Stimulated activated CD8-positive, alpha-beta memory T cell treated with anti-CD3 and anti-CD28 coated beads, Interleukin-2, amount 100 ng/mL, for 1 hour (primary cell): Measurements from ENCODE around the gene FGF3.

Source experiments
- DNase-seq, 2 donors: peaks; one replicate each; pipeline ENCODE4 v3.0.0-alpha.2; 2020; ENCODE audit warnings: low read depth in 2 of 2

The FGF3 gene

GRCh38 chr11:69844396-69844795 is 25.2 kb upstream of the FGF3 start:
- DNase-seq: no peak

GRCh38 chr11:69843529-69843921 is 24.3 kb upstream of the FGF3 start:
- DNase-seq: no peak

DNA sequence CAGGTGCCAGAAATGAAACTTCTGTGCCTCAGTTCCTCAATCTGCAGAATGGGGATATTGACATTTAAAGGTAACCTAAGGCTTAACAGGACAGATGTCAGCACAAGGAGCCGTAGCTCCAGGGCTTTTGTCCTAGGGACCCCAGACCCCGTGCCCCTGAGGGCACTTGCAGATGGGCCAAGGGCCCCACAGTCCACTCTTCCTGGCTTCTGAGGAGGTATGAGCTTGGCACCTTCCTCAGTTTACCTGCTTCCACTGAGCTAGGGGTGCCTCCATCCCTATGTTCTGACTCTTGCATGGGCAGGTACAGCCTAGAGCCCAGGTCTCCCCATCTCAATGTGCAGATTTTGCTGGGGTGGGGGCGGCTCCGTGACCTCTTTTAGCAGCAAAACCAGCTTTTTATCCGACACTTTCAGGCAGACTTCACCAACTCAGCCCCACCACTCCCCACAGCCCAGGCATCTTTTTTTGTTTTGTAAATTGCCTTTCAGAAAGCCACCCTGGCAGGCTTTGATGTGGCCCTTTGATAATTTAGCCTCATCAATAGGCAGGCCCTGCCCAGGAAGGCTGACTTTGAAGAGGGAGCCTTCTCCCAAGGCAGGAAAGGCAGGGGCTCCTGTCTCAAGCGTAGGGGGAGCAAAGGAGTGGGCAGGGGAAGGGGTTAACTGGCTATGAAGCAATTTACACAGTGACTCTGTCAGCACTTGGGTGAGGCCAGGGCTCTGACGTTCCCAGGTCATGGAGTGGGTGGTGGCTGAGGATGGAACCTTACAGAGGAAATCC is 23.7 kb upstream of the FGF3 start:
- DNase-seq: no peak

DNA sequence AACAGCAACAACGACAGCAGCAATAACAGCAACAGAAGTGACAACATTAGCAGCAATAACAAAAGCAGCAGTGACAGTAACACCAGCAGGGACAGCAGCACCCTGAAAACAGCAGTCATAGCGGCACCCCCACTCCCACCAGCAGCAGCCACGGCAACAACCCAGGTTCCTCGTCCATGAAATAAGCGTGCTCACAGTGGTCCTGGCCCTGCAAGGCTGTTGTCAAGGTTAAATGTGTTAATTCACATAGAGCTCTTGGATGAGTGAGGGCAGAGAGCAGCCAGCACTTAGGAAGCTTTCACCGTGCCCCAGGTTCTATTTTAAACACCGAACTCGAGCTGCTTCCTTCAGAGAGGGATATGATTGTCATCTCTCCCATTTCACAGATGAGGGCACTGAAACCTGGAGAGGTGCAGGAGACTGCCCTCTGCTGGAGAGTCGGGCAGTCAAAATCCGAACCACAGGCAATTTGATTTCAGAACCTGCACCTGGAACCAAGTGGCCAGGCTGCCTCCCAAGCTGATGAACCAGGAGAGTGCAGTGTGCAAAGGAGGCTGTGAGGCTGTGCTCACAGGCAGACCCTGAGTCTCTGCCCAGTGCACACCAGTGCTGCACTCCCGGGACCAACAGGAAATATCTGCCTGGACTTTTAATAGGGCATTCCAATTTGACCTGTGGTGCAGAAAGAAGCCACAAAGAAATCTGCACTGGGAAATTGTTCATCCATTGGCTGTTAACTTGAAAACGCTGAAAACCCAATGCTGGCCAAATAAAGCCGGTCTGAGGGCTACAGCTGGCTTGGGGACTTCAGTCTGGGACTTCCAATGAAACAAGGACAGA is 22.9 kb upstream of the FGF3 start:
- no peak for DNase-seq

DNA sequence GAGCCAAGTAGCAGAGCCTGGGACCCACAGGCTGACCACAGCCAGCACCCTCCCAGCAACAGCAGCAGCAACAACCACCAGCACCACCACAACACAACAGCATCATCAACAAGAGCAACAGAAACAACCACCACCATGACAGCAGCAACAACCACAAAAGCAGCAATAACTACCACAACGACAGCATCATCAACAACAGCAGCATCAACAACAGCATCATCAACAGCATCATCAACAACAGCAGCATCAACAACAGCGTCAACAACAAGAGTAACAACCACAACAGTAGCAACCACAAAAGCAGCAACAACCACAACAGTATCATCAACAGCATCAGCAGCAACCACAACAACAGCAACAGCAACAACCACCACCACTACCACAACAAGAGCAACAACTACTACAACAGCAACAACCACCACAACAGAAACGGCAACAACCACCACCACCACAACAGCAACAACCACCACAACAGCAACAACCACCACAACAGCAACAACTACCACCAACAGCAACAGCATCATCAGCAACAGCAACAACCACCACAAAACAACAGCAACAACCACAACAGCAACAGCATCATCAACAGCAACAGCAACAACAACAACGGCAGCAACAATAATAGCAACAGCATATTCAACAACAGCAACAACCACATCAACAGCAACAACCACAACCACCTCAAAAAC is 22.1 kb upstream of the FGF3 start:
- no peak for DNase-seq

DNA sequence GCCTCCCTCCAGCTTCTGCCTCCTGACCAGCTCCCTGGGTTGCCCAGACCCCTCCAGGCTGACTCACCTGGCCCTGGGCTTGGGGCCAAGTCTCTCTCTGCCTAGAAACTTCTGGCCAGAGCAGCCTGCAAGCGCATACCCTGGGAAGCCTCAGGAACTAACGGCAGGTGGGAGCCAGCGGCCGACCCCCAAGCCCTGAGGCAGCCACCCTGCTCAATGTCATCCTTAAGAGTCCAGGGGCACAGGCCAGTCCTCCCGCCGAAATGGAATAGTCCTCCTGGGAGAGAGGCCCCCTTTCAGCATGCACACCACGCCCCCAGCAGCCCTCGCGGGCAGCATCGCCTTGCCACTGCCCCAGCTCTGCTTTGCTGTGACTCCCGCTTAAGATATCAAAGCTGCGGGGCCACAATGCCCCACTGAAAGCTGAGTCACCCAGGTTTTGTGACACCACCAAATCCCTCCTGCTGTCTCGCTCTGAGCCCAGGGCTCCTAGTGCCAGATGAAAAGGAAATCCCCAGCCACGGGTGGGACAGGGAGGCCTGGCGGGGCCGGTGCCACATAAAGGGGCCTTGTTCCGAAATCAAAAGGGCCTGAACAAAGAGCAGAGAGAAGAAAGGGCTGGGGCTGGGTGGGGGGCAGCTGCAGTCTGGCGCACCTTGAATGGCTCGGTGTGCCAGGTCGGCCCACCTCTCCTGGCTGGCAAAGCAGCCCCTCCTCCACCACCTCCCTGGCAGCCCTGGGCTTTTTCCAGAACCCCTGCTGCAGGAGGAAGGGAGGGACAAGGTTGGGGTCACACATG is 21.4 kb upstream of the FGF3 start:
- DNase-seq: no peak

DNA sequence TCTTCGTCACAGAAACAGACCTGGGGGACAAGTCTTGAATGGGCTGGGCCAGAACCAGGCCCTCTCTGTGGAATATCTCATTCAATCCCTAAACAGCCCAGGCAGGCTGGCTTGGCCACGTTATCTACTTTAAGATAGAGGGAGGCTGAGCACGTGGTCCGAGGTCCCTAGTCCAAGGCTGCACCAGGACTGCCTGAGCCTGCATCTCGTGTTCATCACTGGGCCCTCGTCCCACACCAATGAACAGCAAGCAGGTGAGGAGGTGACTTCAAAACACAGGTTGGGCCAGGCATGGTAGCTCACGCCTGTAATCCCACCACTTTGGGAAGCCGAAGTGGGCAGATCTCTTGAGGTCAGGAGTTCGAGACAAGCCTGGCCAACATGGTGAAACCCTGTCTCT is 20.3 kb upstream of the FGF3 start:
- no peak for DNase-seq

- no peak for DNase-seq
Measured at GRCh38 chr11:69837791-69838190, 18.6 kb upstream of the FGF3 start.

GRCh38 chr11:69836401-69836800 is 17.2 kb upstream of the FGF3 start:
- DNase-seq: no peak

DNA sequence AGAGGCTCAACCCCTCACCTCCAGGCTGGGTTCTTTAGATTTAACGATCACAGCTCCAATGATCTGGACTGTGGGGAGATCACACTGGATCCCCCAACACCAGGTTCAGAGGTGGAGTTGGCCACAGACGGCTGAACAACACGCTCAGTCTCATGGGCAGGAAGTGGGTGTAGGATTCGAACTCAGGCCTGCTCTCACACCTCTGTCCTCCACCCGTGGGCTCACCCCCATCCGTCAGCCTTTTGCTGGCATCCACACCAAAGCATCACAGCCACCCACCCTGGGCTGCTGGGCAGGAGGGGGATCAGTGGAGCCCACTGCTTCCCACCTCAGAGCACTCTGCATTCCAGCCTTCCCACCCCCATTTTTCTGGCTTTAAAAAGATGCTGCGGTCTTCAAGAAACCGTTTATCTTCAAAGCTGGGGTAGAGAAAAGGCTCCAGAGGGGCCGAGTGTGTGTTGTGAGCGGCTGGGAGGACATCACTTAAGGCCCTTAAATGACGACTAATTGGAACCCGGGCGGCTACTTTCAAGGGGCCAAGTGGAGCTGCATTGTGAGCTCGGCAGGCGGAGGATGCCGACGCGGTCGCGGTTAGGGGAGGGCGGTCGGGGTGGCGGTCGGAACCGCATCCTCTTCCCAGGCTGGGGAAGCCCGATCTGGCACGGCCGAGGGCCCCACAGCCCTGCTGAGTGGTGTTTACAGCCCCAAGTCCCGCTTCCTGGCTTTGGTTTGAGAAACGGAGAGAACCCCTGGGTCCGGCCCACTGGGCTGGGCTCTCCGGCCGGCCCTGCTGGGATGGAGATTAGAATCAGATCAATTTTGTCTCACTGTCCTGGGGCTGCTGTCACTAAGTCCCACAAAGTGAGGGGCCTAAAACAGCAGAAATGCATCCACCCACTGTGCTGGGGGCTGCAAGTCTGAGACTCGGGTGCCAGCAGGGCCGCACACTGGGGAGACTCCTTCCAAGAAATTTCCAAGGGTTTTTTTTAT is 15.9 kb upstream of the FGF3 start:
- no peak for DNase-seq

DNA sequence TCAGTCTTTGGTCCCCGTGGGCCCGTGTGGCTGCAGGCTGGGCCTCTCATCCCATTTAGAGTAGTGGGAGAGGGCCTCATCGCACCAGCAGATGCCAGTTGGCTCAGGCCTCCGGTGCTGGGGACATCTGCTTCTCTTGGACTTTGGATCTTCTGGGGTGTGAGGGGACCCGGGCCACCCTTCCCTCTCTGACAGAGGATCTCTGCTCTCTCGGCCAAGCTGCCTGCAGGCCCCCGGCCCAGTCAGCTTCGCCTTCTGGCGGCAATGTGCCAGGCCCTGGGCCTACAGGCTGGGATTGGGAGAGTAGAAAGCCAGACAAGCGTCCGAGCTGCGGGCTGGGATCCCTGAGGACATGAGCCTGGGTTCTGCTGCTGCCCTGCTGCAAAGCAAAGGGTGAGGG is 15.0 kb upstream of the FGF3 start:
- no peak for DNase-seq

DNA sequence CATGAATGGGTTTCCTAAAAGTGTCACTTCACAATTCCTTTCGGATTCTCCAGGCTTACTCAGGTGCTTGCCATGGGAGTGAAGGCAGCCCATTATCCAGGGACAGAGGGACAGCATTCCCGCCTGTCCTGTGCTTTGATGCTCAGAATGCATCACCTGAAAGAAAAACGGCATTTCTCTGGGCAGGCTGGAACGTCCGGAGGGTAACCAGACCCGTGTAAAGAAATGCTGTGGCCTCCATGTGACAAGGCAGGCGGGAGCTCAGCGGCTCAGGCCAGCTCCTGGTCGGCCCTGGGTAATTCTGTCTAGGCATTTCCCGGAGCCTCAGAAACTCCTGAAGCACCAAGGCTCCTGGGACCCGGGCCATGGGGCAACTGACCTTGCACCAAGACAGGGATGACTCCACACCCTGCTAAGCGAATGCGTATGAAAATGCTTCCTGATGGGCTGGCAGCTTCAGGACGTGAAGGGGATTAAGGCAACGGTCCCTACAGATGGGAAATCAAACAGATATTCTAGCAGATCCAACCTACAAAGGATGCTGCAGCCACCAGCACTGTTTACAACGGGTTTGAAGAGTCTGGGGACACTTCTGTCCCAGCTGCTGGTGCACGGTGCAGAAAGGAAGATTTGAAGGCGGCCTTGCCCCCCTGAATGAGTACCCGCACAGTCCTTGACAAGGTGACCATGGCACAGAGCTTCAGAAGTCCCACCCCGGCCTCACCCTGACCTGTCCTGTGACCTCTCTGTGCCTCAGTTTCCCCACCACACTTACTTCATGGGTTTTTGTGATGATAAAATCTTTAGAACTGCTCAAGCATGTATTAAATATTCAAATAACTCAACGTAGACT is 13.6 kb upstream of the FGF3 start:
- DNase-seq: no peak

DNA sequence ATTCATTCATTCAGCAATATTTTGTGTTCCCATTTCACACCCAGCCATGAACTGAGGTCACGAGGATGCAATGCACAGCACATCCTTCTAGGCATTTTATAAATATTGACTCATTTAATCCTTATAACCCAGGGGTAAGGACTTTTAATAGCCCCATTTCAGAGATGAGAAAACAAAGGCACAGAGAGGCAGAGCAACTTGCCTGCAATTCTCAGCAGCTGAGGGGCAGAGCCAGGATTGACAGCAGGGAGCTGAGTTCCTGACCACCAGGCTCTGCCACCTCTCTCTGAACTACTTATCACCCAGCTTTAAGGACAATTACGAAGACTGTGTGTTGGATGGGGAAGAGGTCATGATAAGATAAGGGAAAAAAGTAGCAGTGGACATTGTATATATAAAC is 12.8 kb upstream of the FGF3 start:
- DNase-seq: no peak

GRCh38 chr11:69830086-69830485 is 10.9 kb upstream of the FGF3 start:
- no peak for DNase-seq

DNA sequence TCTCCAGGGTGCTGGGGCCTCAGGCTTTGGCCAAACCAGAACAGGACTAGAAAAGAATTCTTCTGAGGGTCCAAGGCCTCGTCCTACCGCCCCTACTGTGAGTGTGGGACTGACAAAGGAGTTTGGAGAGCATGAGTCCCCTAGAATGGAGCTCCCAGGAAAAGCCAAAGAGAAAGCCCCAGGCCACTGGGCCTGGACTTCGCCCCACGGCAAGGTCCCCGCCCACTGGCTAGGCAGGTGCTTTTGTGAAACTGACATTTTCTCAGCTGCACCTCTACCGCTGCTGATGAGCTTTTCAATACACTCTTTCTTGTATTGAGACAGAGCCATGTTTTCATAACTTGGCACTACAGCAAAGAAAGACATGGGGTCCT is 9.7 kb upstream of the FGF3 start:
- no peak for DNase-seq

GRCh38 chr11:69828276-69828970 is 9.2 kb upstream of the FGF3 start:
- DNase-seq: no peak

DNA sequence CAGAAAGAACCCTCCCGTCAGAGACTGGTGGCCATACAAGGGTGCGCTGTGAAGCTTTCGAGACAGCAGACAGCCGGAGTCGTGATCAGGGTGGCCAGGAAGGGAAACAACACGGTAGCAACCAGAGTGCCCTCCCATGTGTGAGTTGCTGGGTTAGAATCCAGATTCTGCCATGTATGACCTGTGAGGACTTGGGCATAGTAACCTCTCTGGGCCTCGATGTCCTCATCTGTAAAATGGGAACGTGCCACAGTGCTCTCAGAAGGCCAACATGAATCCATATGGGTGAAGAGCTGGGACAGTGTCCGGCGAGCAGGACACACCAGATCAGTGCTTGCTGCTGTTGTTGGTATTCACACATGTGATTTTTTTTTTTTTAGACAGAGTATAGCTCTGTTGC is 7.6 kb upstream of the FGF3 start:
- DNase-seq: no peak

DNA sequence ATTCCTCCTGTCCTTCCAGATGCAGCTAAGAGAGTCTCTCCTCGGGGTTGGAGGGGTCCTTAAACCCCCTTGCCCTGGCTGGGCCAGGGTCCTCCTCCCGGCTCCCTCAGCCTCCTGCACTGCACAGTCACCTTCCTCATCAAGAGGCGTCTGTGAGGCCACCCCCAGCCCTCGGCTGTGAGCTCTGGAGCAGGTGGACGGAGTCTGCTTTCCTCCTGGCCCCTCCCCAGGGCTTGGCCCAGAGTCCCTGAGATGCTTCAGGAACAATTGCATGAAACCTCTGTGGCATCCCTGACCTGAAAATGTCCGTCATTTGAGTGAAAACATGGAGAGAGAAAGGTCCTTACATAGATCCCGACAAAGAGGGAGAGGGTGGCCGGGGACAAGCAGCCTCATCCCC is 6.7 kb upstream of the FGF3 start:
- DNase-seq: no peak
